ENCODE results near the gene DNALI1. TPM values are rescaled to one million over a fixed set of nuclear protein-coding genes. Genes with fewer than 3 reads are reported as not detected.

Gene DNALI1
- total and polyA plus RNA-seq, 2 donors (not counting 3 experiments of a cell fraction or from before 2014, with no cell fraction given), result 5.2 to 8.1 TPM

DNA sequence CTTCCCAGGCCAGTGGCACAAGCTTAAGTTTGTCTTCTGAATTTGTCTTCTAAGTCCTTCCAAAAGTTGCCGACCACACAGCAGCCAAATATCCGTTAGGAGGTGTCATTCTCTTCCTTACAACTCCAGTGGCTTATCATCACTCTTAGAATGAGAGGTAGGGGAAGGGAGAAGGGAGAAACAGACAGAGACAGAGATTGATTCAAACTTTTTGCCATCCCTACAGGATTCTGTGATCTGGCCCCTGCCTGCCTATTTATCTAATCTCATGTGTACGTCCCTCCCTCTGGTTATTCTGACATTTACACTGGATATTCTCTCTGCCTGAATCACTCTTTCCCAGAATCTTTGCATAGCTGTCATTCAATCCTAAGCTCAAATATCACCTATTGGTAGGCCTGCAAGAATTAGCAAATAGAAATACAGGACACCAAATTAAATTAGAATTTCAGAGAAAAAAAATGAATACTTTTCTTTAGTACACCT is 39.5 kb downstream of the DNALI1 start:
- Histone ChIP-seq H3K9me3 (replicated peaks; ENCODE audit: control insufficient read depth, insufficient read depth, low read length) (no peaks in the 10 kb centered on the region), H3K27me3 (ENCODE audit: control insufficient read depth in 2 of 2, insufficient read depth in 2 of 2, low read length in 2 of 2) (peaks cover 1 to 9% of the 10 kb centered on the region in 2 experiments), H3K4me3 (replicated peaks in 1 of 3; ENCODE audit: insufficient read depth in 1 of 3, low read depth in 1 of 3, low read length in 3 of 3) (peak overlapping the region; percentile 37 to 89 (median 75)), H2AFZ (ENCODE audit: low read depth, low read length) (peak overlapping the region; percentile 94), H3K4me2 (ENCODE audit: insufficient read depth, low read length) (peak overlapping the region; percentile 89), H3K27ac (ENCODE audit: insufficient read depth, low read depth, low read length) (peak overlapping the region; percentile 30), H3K36me3 (ENCODE audit: control insufficient read depth in 2 of 2, extremely low read depth in 1 of 2, insufficient read depth in 2 of 2, low read length in 2 of 2) (peaks cover 7% of the 10 kb centered on the region in 2 experiments), H3K9ac (replicated peaks; ENCODE audit: extremely low read depth, insufficient read depth, low read length) (peak overlapping the region; percentile 42), H4K20me1 (replicated peaks; ENCODE audit: control insufficient read depth, extremely low read depth, insufficient read depth, low read length) (no peaks in the 10 kb centered on the region), H3K9me1 (replicated peaks; ENCODE audit: control insufficient read depth, extremely low read depth, insufficient read depth, low read length) (no peaks in the 10 kb centered on the region), H3K4me1 (ENCODE audit: control insufficient read depth, extremely low read depth, insufficient read depth, low read length) (peaks cover 17% of the 10 kb centered on the region), H3K79me2 (ENCODE audit: control insufficient read depth, insufficient read depth, low read length) (peaks cover 37% of the 10 kb centered on the region)
- no peak for FAIRE-seq
- CTCF ChIA-PET, result interaction anchor here (0.9 to 2.2 kb wide), 4 partner anchors 20 to 94 kb away, joined by 3 to 5 read pairs (median 4); a partner anchor contains a TSS
- POLR2A ChIA-PET, result interaction anchor here (1.4 kb wide), 1 partner anchor 94 kb away, joined by 5 read pairs; a partner anchor contains a TSS
- no peak for DNase-seq (ENCODE audit: low read depth, low spot score)
- dilution Hi-C loops (cut with MboI; ENCODE audit: extremely low pct_ligation_motif_present, low sequenced_read_pairs), result no loop called here
- TF ChIP-seq MYC (IDR thresholded peaks at IDR 0.05; ENCODE audit: low read depth, low read length) (no peak), POLR2A (IDR thresholded peaks at IDR 0.05; ENCODE audit: low read depth, low read length) (no peak), FOS (IDR thresholded peaks at IDR 0.05; ENCODE audit: borderline replicate concordance, insufficient read depth, low read length) (no peak), GATA2 (IDR thresholded peaks at IDR 0.05; ENCODE audit: insufficient read depth, insufficient read length, low read depth, low read length) (no peak), JUN (IDR thresholded peaks at IDR 0.05; ENCODE audit: borderline replicate concordance, insufficient read depth, insufficient read length, low read depth) (no peak), EZH2 (IDR thresholded peaks at IDR 0.05; ENCODE audit: borderline replicate concordance, low read depth, low read length, severe bottlenecking) (no peak), POLR2AphosphoS5 (IDR thresholded peaks at IDR 0.05; ENCODE audit: insufficient read depth, low read depth, low read length) (no peak)
- TF ChIP-seq, protein P1, sequence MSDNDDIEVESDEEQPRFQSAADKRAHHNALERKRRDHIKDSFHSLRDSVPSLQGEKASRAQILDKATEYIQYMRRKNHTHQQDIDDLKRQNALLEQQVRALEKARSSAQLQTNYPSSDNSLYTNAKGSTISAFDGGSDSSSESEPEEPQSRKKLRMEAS (IDR thresholded peaks at IDR 0.05; ENCODE audit: insufficient read depth, insufficient read length), result no peak
- TF ChIP-seq, protein P2, sequence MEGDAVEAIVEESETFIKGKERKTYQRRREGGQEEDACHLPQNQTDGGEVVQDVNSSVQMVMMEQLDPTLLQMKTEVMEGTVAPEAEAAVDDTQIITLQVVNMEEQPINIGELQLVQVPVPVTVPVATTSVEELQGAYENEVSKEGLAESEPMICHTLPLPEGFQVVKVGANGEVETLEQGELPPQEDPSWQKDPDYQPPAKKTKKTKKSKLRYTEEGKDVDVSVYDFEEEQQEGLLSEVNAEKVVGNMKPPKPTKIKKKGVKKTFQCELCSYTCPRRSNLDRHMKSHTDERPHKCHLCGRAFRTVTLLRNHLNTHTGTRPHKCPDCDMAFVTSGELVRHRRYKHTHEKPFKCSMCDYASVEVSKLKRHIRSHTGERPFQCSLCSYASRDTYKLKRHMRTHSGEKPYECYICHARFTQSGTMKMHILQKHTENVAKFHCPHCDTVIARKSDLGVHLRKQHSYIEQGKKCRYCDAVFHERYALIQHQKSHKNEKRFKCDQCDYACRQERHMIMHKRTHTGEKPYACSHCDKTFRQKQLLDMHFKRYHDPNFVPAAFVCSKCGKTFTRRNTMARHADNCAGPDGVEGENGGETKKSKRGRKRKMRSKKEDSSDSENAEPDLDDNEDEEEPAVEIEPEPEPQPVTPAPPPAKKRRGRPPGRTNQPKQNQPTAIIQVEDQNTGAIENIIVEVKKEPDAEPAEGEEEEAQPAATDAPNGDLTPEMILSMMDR (IDR thresholded peaks at IDR 0.05; ENCODE audit: extremely low read depth in 1 of 2, insufficient read depth in 1 of 2, low read depth in 1 of 2, low read length in 2 of 2), result no peak
- intact Hi-C loops (cut with micrococcal nuclease), result loop anchor here (1.0 to 10.0 kb wide), 4 partner anchors 35 to 399 kb away; partner anchors contain the start of gene SF3A3
- BruUV-seq (replicated peaks), result TSS peak; percentile 54
